SK-N-SH (cell line): ENCODE data around the gene TEK. TPM values are rescaled to one million over a fixed set of nuclear protein-coding genes. Genes with fewer than 3 reads are reported as not detected.
A peak's percentile ranks its signal among the peaks of the same experiment; 100 is the strongest.

Experiments
- CTCF ChIA-PET: fragments of 300-600, 350-600 bp; formaldehyde crosslinking; extraction: SDS; loops from one replicate; lab custom pipeline; 2021; lab: Yijun Ruan, JAX
- POLR2A ChIA-PET: fragments of 350-600 bp; sonication (Branson Sonifier 250); formaldehyde crosslinking; extraction: SDS; loops from one replicate; lab custom pipeline; 2020; ENCODE audit warnings: antibody characterized with exemption, inconsistent platforms; lab: Yijun Ruan, JAX
- DNase-seq: peaks from one replicate; pipeline ENCODE4 v3.0.0; 2012
- H2AFZ ChIP-seq: fragments of 200-600 bp; sonication (generic); 2 replicates; pipeline ENCODE4 v1.8.1; 2016; ENCODE audit warnings: antibody characterized with exemption, mild to moderate bottlenecking, low read depth
- H3F3A ChIP-seq: fragments of 200-600 bp; sonication (generic); replicated peaks from 2 replicates; pipeline ENCODE3; 2016; ENCODE audit warnings: antibody characterized with exemption, mild to moderate bottlenecking; ENCODE audit not compliant: insufficient read depth
- H3K27ac ChIP-seq, 2 experiments: fragments of 200-500 bp in 1 of 2; fragments of 200-600 bp in 1 of 2; sonication (Bioruptor generic) in 1 of 2; sonication (generic), shearing (Covaris generic) in 1 of 2; 2 replicates each; pipeline versions ENCODE4 v1.5.1 to v1.6.1; 2014 to 2016; ENCODE audit warnings: low read depth in 2 of 2, inconsistent platforms in 1 of 2, low read length in 1 of 2, mild to moderate bottlenecking in 1 of 2, mixed read lengths in 1 of 2
- H3K27me3 ChIP-seq: fragments of 200-600 bp; sonication (generic), shearing (Covaris generic); 2 replicates; pipeline ENCODE4 v1.6.1; 2016; ENCODE audit warnings: mixed run types; ENCODE audit not compliant: insufficient read depth
- H3K36me3 ChIP-seq, 2 experiments: fragments of 200-500 bp in 1 of 2; fragments of 200-600 bp in 1 of 2; sonication (Bioruptor generic) in 1 of 2; sonication (generic) in 1 of 2; replicated peaks in 1 of 2; 2 replicates each; pipeline versions ENCODE3 to v1.5.1; 2014 to 2016; ENCODE audit warnings: low read length in 1 of 2, mild to moderate bottlenecking in 1 of 2; ENCODE audit not compliant: insufficient read depth in 2 of 2, control insufficient read depth in 1 of 2
- H3K4me1 ChIP-seq, 2 experiments: fragments of 200-500 bp in 1 of 2; fragments of 200-600 bp in 1 of 2; sonication (Bioruptor generic) in 1 of 2; sonication (generic), shearing (Covaris generic) in 1 of 2; 2 replicates each; pipeline versions ENCODE4 v1.5.1 to v1.6.1; 2014 to 2016; ENCODE audit warnings: low read depth in 1 of 2, low read length in 1 of 2, mixed run types in 1 of 2; ENCODE audit not compliant: insufficient read depth in 2 of 2, control insufficient read depth in 1 of 2
- H3K4me2 ChIP-seq: fragments of 200-600 bp; sonication (generic), shearing (Covaris generic); 2 replicates; pipeline ENCODE4 v1.6.1; 2017; ENCODE audit warnings: mixed run types
- H3K4me3 ChIP-seq, 2 experiments: fragments of 200-500 bp in 1 of 2; fragments of 200-600 bp in 1 of 2; sonication (Bioruptor generic) in 1 of 2; sonication (generic), shearing (Covaris generic) in 1 of 2; 2 replicates each; pipeline versions ENCODE4 v1.5.1 to v1.8.1; 2014 to 2016; ENCODE audit warnings: low read depth in 2 of 2, inconsistent platforms in 1 of 2, low read length in 1 of 2, mild to moderate bottlenecking in 1 of 2, mixed read lengths in 1 of 2, moderate library complexity in 1 of 2
- H3K79me2 ChIP-seq: fragments of 200-600 bp; sonication (generic); 2 replicates; pipeline ENCODE4 v1.8.1; 2017; ENCODE audit warnings: mild to moderate bottlenecking; ENCODE audit not compliant: insufficient read depth
- H3K9ac ChIP-seq: fragments of 200-600 bp; sonication (generic); 2 replicates; pipeline ENCODE4 v1.6.1; 2017; ENCODE audit warnings: mixed run types
- H3K9me2 ChIP-seq: fragments of 200-600 bp; sonication (generic); 2 replicates; pipeline ENCODE4 v1.6.1; 2017; ENCODE audit warnings: mixed run types
- H3K9me3 ChIP-seq: fragments of 200-600 bp; sonication (generic); 2 replicates; pipeline ENCODE4 v1.6.1; 2017; ENCODE audit warnings: mixed run types, mild to moderate bottlenecking, moderate library complexity
- H4K20me1 ChIP-seq: fragments of 200-600 bp; sonication (generic); 2 replicates; pipeline ENCODE4 v1.6.1; 2017; ENCODE audit warnings: mild to moderate bottlenecking, mixed run types; ENCODE audit not compliant: insufficient read depth
- CHD2 ChIP-seq: fragments of 150-350 bp; IDR thresholded peaks from 2 replicates; pipeline ENCODE4 v1.6.1; 2018; ENCODE audit warnings: low read length; ENCODE audit not compliant: partially characterized antibody
- ELF1 ChIP-seq: IDR thresholded peaks from 2 replicates; pipeline ENCODE4 v1.4.0; 2012
- FOSL2 ChIP-seq: IDR thresholded peaks from 2 replicates; pipeline ENCODE4 v1.4.0; 2012; ENCODE audit warnings: low read depth, mild to moderate bottlenecking, moderate library complexity, borderline replicate concordance
- FOXM1 ChIP-seq: IDR thresholded peaks from 2 replicates; pipeline ENCODE4 v1.4.0; 2012; ENCODE audit warnings: low read depth, mild to moderate bottlenecking
- GABPA ChIP-seq: IDR thresholded peaks from 2 replicates; pipeline ENCODE4 v1.4.0; 2012; ENCODE audit warnings: low read depth, mild to moderate bottlenecking
- JUND ChIP-seq: IDR thresholded peaks from 2 replicates; pipeline ENCODE4 v1.4.0; 2012
- MEF2A ChIP-seq: IDR thresholded peaks from 2 replicates; pipeline ENCODE4 v1.4.0; 2012; ENCODE audit warnings: low read depth, borderline replicate concordance
- NFIC ChIP-seq: IDR thresholded peaks from 2 replicates; pipeline ENCODE4 v1.4.0; 2012; ENCODE audit warnings: borderline replicate concordance
- NRF1 ChIP-seq: IDR thresholded peaks from 2 replicates; pipeline ENCODE4 v1.6.1; 2012; ENCODE audit warnings: low read depth, mild to moderate bottlenecking, low read length
- POLR2AphosphoS5 ChIP-seq: IDR thresholded peaks from 2 replicates; pipeline ENCODE4 v1.6.1; 2012; ENCODE audit warnings: low read depth, low read length
- RCOR1 ChIP-seq: fragments of 150-350 bp; IDR thresholded peaks from 2 replicates; pipeline ENCODE4 v1.6.1; 2017; ENCODE audit warnings: antibody characterized with exemption, low read length
- REST ChIP-seq: IDR thresholded peaks from 2 replicates; pipeline ENCODE4 v1.6.1; 2012; ENCODE audit warnings: mild to moderate bottlenecking, low read depth, low read length, moderate library complexity
- SMC3 ChIP-seq: IDR thresholded peaks from 2 replicates; pipeline ENCODE4 v1.6.1; 2012; ENCODE audit warnings: low read depth, low read length, improper control_type of control experiment
- TCF12 ChIP-seq: IDR thresholded peaks from 2 replicates; pipeline ENCODE4 v1.4.0; 2012
- WGBS: methylation state at CpG from one replicate; pipeline ENCODE4 v1.1.6; 2017; ENCODE audit warnings: low lambda C conversion rate; 5-methylcytosine and 5-hydroxymethylcytosine counted together
- polyA plus RNA-seq, 3 experiments: library from polyadenylated mRNA; depleted of rRNA; stranded (reverse); fragments of >200 nt; gene quantifications; 2 replicates each; pipeline ENCODE4 v1.2.3, GENCODE V29; 2012

TEK gene
- polyA plus RNA-seq, 1 of the 3 experiments (the other 2 are of a cell fraction): 0.03 TPM

DNA sequence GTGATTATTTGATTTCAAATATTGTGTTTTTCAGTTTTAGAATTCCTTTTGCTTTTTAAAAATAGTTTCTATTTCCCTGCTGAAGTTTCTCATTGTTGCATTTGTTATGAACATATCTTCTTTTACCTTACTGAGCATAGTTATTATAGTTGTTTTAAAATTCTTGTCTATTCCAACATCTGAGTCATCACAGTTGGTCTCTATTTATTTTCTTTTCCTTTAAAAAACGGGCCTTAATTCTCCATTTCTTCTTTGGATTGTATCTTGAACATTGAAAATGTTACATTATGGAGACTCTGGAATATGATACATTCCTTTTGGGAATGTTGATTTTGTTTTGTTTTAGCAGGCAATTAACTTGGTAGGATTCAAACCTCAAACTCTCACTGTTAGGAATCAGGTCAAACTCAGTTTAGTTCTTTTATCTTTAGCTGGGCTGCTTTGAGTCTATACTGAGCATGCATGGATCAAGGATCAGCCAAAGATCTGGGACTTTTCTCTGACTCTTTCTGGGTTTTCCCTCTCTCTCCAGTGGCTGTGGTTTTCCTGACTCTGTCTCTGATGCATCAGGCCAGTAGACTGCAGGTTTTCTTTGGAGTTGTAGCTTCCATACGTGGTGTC lies 70.3 kb downstream of the TEK start:
- H3K4me2 ChIP-seq: no peak overlapping the region

DNA sequence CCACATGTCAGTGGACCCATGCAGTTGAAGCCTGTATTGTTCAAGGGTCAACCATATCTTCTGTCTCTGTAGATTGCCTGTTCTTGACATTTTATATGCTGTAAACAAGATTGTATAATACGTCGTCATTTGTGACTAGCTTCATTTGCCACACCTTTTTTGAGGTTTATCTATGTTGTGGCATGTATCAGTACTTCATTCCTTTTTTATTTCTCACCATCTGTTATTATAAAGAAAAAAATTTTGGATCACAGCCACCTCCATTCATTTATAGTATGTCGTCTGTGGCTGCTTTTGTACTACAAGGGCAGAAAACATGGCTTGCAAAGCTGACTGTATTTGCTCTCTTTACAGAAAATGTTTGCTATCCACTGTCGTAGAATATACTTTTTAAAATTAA lies 72.4 kb downstream of the TEK start:
- peaks cover 0 to 11% of the 10 kb centered on the region in 2 experiments for H3K4me1 ChIP-seq
- no peak for TF ChIP-seq POLR2AphosphoS5
- TF ChIP-seq MEF2A: no peak
- TF ChIP-seq REST: no peak
- TF ChIP-seq SMC3: no peak
- TF ChIP-seq FOSL2: peak; percentile 17; the same call in 1 of the 2 replicates
- TF ChIP-seq CHD2: no peak
- no peak for TF ChIP-seq NRF1
- TF ChIP-seq ELF1: no peak
- peak; percentile 22; the same call in 1 of the 2 replicates for TF ChIP-seq JUND
- peak; percentile 33; the same call in 1 of the 2 replicates for TF ChIP-seq NFIC
- H3F3A ChIP-seq: peaks cover 6% of the 10 kb centered on the region
- H4K20me1 ChIP-seq: no peaks in the 10 kb centered on the region
- DNase-seq: no peak
- H3K9ac ChIP-seq: no peak overlapping the region
- H2AFZ ChIP-seq: no peak overlapping the region
- no peaks in the 10 kb centered on the region for H3K9me2 ChIP-seq
- ChIA-PET POLR2A (no interaction called here), CTCF (no interaction called here)
- H3K4me3 ChIP-seq: no peak overlapping the region
- no peaks in the 10 kb centered on the region for H3K9me3 ChIP-seq
- H3K27me3 ChIP-seq: no peaks in the 10 kb centered on the region
- no peaks in the 10 kb centered on the region for H3K36me3 ChIP-seq
- H3K79me2 ChIP-seq: no peaks in the 10 kb centered on the region
- H3K4me2 ChIP-seq: no peak overlapping the region
- H3K27ac ChIP-seq: no peak overlapping the region
- WGBS: 52% methylated on average over 4 of the region's 4 CpGs

More for the DNA sequence above, 70.3 kb downstream of the TEK start:
- CTCF ChIA-PET: interaction anchor here (1.2 kb wide), 1 partner anchor 9 kb away, joined by 3 read pairs; no protein-coding TSS in a partner anchor
- H2AFZ ChIP-seq: no peak overlapping the region
- peaks cover 6% of the 10 kb centered on the region for H3F3A ChIP-seq
- no peak for DNase-seq
- WGBS: 46% methylated on average over 2 of the region's 2 CpGs
- peaks cover 0 to 11% of the 10 kb centered on the region in 2 experiments for H3K4me1 ChIP-seq
- H3K4me3 ChIP-seq: no peak overlapping the region
- H3K27ac ChIP-seq: no peak overlapping the region
- no peak overlapping the region for H3K9ac ChIP-seq
- no peaks in the 10 kb centered on the region for H4K20me1 ChIP-seq
- H3K36me3 ChIP-seq: no peaks in the 10 kb centered on the region
- H3K79me2 ChIP-seq: no peaks in the 10 kb centered on the region
- no peaks in the 10 kb centered on the region for H3K9me2 ChIP-seq
- TF ChIP-seq TCF12 (no peak), GABPA (no peak), FOSL2 (no peak), RCOR1 (no peak), SMC3 (no peak), FOXM1 (no peak)
- no peaks in the 10 kb centered on the region for H3K9me3 ChIP-seq
- POLR2A ChIA-PET: no interaction called here
- no peaks in the 10 kb centered on the region for H3K27me3 ChIP-seq
